GM20431 (cell line): ENCODE data around the gene RYR2.
"Not testable (repeated sequence)": the region's sequence is repeated elsewhere in the genome, so short reads cannot be mapped to it uniquely, and the experiment has no call there.

Source experiments
- in situ Hi-C: fragments of 300-500 bp; cut with MseI, MboI; formaldehyde crosslinking; loops from one replicate; pipeline ENCODE4 v1.15.0; 2020; ENCODE audit warnings: low sequenced_read_pairs; ENCODE audit not compliant: unreplicated experiment

RYR2 gene

GRCh38 chr1:237792726-237793125 lies 750.7 kb downstream of the RYR2 start:
- in situ Hi-C loops, result no loop called here

GRCh38 chr1:237794071-237794470 lies 752.1 kb downstream of the RYR2 start:
- in situ Hi-C loops, result no loop called here

GRCh38 chr1:237795558-237795957 lies 753.6 kb downstream of the RYR2 start:
- in situ Hi-C loops, result no loop called here

- in situ Hi-C loops, result no loop called here
These were observed 757.9 kb downstream of the RYR2 start for GRCh38 chr1:237799762-237800474.

DNA sequence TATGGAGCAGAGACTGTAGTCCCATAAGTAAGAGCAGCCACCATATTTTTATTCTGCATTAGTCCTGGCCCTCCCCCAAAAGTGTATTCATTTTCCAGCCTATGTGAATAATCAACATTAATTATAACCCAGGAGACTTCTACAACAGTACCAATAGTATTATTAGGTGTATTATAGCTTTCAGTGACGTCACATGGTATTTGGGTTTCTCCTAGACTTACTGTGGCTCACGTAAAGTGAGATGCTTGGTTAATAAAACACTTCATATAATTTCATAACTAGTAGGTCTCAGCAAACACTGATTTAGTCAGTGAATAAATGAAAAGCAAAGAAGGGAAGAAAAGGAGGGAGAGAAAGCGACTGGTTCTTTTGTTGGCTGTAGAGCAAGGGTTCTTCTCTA lies 762.5 kb downstream of the RYR2 start:
- in situ Hi-C loops, result no loop called here

GRCh38 chr1:237809099-237809498 lies 767.1 kb downstream of the RYR2 start:
- in situ Hi-C loops, result no loop called here

DNA sequence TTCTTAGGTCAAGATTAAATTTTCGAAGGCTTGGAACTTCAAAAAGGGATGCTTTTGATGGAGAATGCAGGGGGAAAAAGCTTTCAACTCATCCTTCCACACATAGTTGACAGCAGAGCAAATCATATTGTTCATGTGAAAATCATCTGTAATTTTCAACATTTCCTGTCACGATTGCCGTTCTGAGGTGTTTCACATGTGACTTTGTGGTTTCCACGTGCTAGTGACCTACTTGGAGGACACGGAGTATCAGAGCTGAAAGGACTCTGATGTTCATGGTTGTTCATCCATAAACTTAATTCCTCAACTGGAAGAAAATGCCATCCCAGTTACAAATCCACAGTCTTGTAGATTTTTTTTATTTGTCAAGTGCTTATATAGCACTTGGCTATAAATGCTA lies 769.6 kb downstream of the RYR2 start:
- in situ Hi-C loops, result no loop called here

GRCh38 chr1:237812061-237812460 lies 770.1 kb downstream of the RYR2 start:
- in situ Hi-C loops, result no loop called here

DNA sequence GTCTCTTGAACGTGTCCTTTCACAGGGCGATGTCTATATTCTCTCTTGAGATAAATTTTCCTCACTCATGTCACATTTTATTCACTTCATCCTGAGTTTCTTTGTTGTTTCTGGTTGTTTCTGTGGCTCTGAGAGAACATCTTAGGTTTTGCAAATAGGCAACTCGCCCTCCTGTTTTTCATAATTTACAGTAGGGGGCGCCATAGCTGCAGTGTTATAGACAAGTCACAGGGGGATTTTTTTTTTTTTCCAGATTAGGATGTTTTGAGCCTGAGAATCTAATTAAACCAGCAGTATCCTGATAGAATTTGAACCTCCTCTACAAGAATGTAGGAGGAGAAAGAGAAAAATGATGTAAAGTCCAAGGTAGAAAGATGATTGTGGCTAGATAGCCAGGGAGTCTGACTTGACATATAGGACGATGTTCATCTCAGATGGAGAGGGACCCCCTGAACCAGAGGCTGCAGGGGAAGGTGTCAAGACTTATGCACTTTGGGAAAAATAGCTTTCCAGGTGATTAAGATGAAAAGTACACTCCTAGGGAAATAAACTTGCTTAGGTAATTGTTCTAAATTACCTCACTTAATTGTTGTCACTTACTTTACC lies 772.4 kb downstream of the RYR2 start:
- in situ Hi-C loops, result no loop called here

DNA sequence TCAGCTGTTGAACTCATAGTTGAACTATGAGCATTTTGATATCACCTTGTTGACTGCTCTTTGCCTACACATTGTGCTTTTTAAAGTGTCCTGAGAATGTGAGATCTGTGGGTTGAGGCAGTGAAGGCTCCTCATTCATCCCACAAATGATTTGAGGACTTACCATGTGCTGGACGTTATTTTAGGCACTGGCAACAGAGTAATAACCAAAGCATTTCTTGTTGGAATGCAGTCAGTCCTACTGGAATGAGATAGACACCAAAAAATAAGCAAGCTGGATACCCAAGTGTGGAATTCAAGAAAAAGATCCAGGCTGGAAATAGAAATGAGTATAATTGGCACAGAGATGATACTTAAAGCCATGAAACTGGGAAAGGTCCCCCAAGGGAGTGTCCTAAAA lies 775.3 kb downstream of the RYR2 start:
- in situ Hi-C loops, result no loop called here

- in situ Hi-C loops, result not testable (repeated sequence)
These were observed 778.6 kb downstream of the RYR2 start for GRCh38 chr1:237820634-237821033.

DNA sequence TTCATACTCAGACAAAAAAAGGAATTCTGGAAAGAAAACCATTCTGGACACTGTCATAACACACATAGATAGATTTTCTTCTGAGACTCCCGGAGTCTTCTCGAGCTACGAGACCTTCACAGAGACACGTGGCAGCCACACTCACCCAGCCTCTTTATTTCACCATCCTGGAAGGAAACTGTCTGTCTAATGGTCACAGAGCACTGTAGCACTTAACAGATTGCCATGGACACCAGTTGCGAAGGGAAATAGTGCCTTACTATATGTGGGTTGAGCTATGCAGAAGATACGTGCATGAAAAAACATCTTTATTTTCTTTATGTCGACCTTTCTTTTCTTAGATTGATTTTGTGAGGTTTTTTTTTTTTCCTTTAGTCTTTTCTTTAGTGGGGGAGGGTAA lies 790.9 kb downstream of the RYR2 start:
- in situ Hi-C loops, result no loop called here

- in situ Hi-C loops, result no loop called here
These were observed 792.1 kb downstream of the RYR2 start for GRCh38 chr1:237834048-237834447.

DNA sequence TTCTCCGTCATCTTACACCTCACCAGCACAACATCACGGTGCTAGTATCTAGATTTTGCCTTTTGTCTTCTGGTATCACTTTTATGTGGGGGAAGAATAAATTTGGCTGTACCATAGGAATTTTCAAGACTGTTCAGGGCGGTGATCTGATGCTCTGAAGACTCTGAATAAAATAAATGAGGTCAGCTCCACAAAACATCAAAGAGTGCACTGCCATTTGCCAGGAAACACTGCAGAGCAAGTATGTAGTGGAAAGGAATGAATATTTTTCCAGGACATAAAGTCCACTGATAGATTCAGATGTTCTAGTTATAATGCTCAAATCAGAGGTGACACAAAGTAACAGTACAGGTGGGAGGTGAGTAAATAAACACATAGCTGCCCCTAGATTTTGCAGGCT lies 792.5 kb downstream of the RYR2 start:
- in situ Hi-C loops, result no loop called here

DNA sequence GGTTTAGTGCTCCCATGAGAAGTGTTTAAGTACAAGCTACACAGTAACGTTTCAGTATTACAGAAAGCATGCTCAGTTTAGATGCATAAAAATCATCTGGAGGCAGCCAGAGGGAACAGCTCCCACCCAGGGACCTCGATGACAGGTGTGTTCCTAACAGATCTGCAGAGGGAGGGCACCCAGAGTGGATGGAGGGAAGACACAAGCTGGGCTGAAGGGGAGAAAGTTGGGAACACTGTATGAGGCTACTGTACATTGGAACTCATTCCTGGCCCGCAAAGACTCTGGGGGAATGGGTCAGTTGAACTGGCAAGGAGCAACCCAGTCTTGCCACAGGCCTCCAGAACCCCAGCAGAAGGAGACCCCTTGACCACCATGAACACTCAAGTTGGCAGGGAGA lies 796.3 kb downstream of the RYR2 start:
- in situ Hi-C loops, result no loop called here

- in situ Hi-C loops, result no loop called here
These were observed 797.0 kb downstream of the RYR2 start for GRCh38 chr1:237838904-237839534.

GRCh38 chr1:237841485-237841884 lies 799.5 kb downstream of the RYR2 start:
- in situ Hi-C loops, result no loop called here

- in situ Hi-C loops, result not testable (repeated sequence)
These were observed 801.5 kb downstream of the RYR2 start for GRCh38 chr1:237843516-237843915.

DNA sequence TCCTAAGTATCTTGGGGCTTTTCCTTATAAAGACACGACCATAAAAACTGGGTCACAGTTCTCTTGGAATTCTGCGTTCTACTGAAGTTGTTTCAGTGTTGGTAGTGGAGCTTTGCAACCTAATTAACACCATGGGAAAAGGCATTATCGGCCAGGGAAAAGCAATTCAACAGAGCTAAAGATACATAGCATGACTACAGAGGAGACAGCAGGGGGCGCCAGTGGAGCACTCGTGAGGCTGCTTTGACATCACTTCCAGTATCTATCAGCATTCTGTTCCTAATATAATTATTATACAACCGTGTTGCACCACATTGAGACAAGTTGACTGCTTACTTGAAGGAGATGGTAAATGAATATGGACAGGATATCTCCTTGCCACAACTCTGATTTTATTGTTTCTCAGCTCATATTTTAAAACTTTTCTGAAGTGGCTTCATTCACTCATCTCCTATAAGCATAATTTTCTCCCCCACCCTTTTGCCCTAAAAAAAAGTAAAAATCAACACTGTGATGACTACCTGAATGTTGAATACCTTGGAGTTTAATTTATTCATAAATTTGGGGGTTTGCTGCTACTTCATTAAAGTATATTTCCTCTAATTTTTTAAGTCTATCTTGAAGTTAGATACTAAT lies 809.3 kb downstream of the RYR2 start:
- in situ Hi-C loops, result loop anchor here (25.0 kb wide), 1 partner anchor 386 kb away; no protein-coding TSS in a partner anchor

DNA sequence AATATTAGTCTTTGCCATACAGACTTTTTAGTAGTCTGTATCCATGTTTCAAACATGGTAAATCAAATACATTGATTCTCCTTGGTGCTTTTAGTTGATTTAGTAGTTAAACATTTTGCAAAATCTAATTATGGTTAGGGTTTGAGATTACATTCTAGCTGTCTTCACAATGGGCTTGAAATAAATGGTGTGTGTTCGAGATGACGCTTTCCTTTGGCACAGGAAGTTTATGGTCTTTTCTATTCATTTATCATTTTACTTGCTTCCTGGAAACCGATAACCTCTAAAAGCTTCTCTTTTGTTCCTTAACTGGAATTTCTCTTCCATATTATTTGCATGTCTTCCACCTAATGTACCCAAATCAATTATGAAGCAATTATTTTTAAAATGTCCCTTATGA lies 810.4 kb downstream of the RYR2 start:
- in situ Hi-C loops, result loop anchor here (25.0 kb wide), 1 partner anchor 385 kb away; no protein-coding TSS in a partner anchor

DNA sequence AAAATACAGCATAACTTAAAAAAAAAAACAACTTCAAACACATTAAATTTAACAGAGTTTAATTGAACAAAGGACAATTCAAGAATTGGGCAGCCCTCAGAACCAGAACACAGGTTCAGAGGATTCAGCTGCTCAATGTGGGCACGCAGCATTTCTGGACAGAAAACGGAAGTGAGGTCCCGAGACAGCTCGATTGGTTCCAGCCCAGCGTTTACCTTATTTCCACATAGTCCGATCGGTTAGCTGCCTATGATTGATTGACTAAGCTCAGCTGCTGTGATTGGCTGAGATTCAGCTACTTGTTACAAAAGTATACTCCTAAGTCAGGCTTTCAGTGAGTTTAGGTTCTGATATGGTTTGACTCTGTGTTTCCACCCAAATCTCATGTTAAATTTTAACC lies 815.5 kb downstream of the RYR2 start:
- in situ Hi-C loops, result loop anchor here (25.0 kb wide), 1 partner anchor 380 kb away; no protein-coding TSS in a partner anchor
